ENCODE measurements around the gene SPINT1.

Gene SPINT1

GRCh38 chr15:40843885-40844695 is at the start of gene SPINT1:
TSS of gene SPINT1 (plus strand) at chr15:40844048. CDS start at chr15:40844555, 507 bp downstream.
- peak; percentile 48 to 53 for DNase-seq (ENCODE audit: low read depth in 1 of 2, low spot score in 1 of 2)

GRCh38 chr15:40796041-40796440 is 47.8 kb upstream of the SPINT1 start:
- DNase-seq (ENCODE audit: low read depth in 1 of 2, low spot score in 1 of 2): no peak

GRCh38 chr15:40796512-40796911 is 47.3 kb upstream of the SPINT1 start:
- DNase-seq (ENCODE audit: low read depth in 1 of 2, low spot score in 1 of 2): no peak

GRCh38 chr15:40799523-40799922 is 44.3 kb upstream of the SPINT1 start:
- no peak for DNase-seq (ENCODE audit: low read depth in 1 of 2, low spot score in 1 of 2)

GRCh38 chr15:40803076-40803475 is 40.8 kb upstream of the SPINT1 start:
- DNase-seq (ENCODE audit: low read depth in 1 of 2, low spot score in 1 of 2): no peak

- no peak for DNase-seq (ENCODE audit: low read depth in 1 of 2, low spot score in 1 of 2)
Measured at GRCh38 chr15:40803688-40804087, 40.2 kb upstream of the SPINT1 start.

GRCh38 chr15:40806672-40807027 is 37.2 kb upstream of the SPINT1 start:
- no peak for DNase-seq (ENCODE audit: low read depth in 1 of 2, low spot score in 1 of 2)

GRCh38 chr15:40807028-40807887 is 36.6 kb upstream of the SPINT1 start, which contains the start of the genes DNAJC17 and ZFYVE19:
TSS of gene DNAJC17 (minus strand) at chr15:40807473. CDS start at chr15:40807446, 27 bp downstream.
TSS of gene ZFYVE19 (plus strand) at chr15:40807089. CDS start at chr15:40807590, 501 bp downstream.
- peak; percentile 92 to 94 for DNase-seq (ENCODE audit: low read depth in 1 of 2, low spot score in 1 of 2)

- no peak for DNase-seq (ENCODE audit: low read depth in 1 of 2, low spot score in 1 of 2)
Measured at GRCh38 chr15:40807888-40808461, 35.9 kb upstream of the SPINT1 start.

- DNase-seq (ENCODE audit: low read depth in 1 of 2, low spot score in 1 of 2): no peak
Measured at GRCh38 chr15:40808861-40809450, 34.9 kb upstream of the SPINT1 start.

- DNase-seq (ENCODE audit: low read depth in 1 of 2, low spot score in 1 of 2): no peak
Measured at GRCh38 chr15:40812721-40813425, 31.0 kb upstream of the SPINT1 start.

- no peak for DNase-seq (ENCODE audit: low read depth in 1 of 2, low spot score in 1 of 2)
Measured at GRCh38 chr15:40815042-40815698, 28.7 kb upstream of the SPINT1 start.

GRCh38 chr15:40819048-40819447 is 24.8 kb upstream of the SPINT1 start:
- no peak for DNase-seq (ENCODE audit: low read depth in 1 of 2, low spot score in 1 of 2)

GRCh38 chr15:40821195-40821594 is 22.7 kb upstream of the SPINT1 start:
- no peak for DNase-seq (ENCODE audit: low read depth in 1 of 2, low spot score in 1 of 2)

- DNase-seq (ENCODE audit: low read depth in 1 of 2, low spot score in 1 of 2): no peak
Measured at GRCh38 chr15:40823572-40824343, 20.1 kb upstream of the SPINT1 start.

GRCh38 chr15:40825661-40826422 is 18.0 kb upstream of the SPINT1 start:
- DNase-seq (ENCODE audit: low read depth in 1 of 2, low spot score in 1 of 2): no peak

GRCh38 chr15:40826423-40827075 is 17.3 kb upstream of the SPINT1 start:
- no peak for DNase-seq (ENCODE audit: low read depth in 1 of 2, low spot score in 1 of 2)

GRCh38 chr15:40828447-40829036 is 15.3 kb upstream of the SPINT1 start, which contains the start of gene PPP1R14D:
TSS of gene PPP1R14D (minus strand) at chr15:40828708. CDS start at chr15:40828641, 67 bp downstream.
- DNase-seq (ENCODE audit: low read depth in 1 of 2, low spot score in 1 of 2): no peak
